H1 (cell line): ENCODE results near the gene FARSB.

ENCODE experiments used
- CREB1 ChIP-seq: IDR thresholded peaks from 2 replicates; pipeline ENCODE4 v1.6.1; 2012; ENCODE audit warnings: inconsistent platforms
- JUN ChIP-seq: IDR thresholded peaks from 2 replicates; pipeline ENCODE4 v1.6.1; 2011; ENCODE audit warnings: low read depth, mild to moderate bottlenecking, improper control_type of control experiment, low read length
- NANOG ChIP-seq: IDR thresholded peaks from 2 replicates; pipeline ENCODE4 v1.6.1; 2011; ENCODE audit warnings: low read length, low read depth, mild to moderate bottlenecking, inconsistent platforms; ENCODE audit not compliant: insufficient read depth, poor library complexity, severe bottlenecking
- RAD21 ChIP-seq, 2 experiments: IDR thresholded peaks in 1 of 2; conservative IDR thresholded peaks in 1 of 2; 2 replicates each; pipeline ENCODE4 v1.6.1; 2011; ENCODE audit warnings: low read depth in 2 of 2, low read length in 2 of 2, improper control_type of control experiment in 1 of 2, inconsistent platforms in 1 of 2, mild to moderate bottlenecking in 1 of 2, moderate library complexity in 1 of 2
- SRF ChIP-seq: IDR thresholded peaks from 2 replicates; pipeline ENCODE4 v1.6.1; 2011; ENCODE audit warnings: mild to moderate bottlenecking, low read depth, low read length, moderate library complexity
- TF ChIP-seq, protein P1 (sequence below), 3 experiments: IDR thresholded peaks; 1 replicate in 2 of 3; 2 replicates in 1 of 3; pipeline versions ENCODE4 v1.5.1 to v1.6.1; 2011; ENCODE audit warnings: low read length in 3 of 3, mild to moderate bottlenecking in 3 of 3, inconsistent platforms in 2 of 3, low read depth in 1 of 3, moderate library complexity in 1 of 3; ENCODE audit not compliant: insufficient read depth in 1 of 3; ENCODE audit errors: control extremely low read depth in 1 of 3

DNA sequence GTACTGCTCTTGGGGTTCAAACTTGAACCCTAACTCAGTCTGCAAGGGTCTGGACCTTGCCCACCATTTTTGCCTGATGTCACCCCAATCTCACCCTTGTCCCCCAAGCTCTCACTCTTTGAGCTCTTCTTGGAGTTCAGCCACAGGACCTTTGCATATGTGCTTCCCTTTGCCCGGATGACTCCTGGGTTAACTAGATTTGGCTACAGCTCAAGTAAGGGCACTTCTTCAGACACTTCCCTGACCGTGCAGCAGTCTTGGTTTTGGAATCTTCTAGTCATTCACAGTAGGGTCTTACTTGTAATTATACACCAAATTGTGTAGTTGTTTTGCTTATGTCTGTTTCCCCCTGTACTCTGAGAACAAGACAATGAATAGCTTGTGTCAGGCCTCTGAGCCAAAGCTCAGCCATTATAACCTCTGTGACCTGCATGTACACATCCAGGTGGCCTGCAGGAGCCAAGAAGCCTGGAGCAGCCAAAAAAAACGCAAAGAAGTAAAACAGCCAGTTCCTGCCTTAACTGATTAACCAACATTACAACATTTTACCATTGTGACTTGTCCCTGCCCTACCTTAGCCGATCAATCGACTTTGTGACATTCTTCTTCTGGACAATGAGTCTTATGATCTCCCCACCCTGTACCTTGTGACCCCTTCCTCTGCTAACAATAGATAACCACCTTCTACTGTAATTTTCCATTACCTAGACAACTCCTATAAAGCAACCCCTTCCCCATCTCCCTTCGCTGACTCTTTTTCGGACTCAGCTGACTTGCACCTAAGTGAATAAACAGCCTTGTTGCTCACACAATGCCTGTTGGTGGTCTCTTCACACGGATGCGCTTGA lies 14.5 kb upstream of the FARSB start:
- TF ChIP-seq, protein P1, sequence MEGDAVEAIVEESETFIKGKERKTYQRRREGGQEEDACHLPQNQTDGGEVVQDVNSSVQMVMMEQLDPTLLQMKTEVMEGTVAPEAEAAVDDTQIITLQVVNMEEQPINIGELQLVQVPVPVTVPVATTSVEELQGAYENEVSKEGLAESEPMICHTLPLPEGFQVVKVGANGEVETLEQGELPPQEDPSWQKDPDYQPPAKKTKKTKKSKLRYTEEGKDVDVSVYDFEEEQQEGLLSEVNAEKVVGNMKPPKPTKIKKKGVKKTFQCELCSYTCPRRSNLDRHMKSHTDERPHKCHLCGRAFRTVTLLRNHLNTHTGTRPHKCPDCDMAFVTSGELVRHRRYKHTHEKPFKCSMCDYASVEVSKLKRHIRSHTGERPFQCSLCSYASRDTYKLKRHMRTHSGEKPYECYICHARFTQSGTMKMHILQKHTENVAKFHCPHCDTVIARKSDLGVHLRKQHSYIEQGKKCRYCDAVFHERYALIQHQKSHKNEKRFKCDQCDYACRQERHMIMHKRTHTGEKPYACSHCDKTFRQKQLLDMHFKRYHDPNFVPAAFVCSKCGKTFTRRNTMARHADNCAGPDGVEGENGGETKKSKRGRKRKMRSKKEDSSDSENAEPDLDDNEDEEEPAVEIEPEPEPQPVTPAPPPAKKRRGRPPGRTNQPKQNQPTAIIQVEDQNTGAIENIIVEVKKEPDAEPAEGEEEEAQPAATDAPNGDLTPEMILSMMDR (IDR thresholded peaks at IDR 0.05; ENCODE audit: control extremely low read depth in 1 of 3, insufficient read depth in 1 of 3, low read depth in 1 of 3, low read length in 3 of 3) = no peak
- TF ChIP-seq SRF (no peak), NANOG (no peak), RAD21 (IDR thresholded peaks at IDR 0.05 in 1 of 2, conservative IDR thresholded peaks at IDR 0.05 in 1 of 2; ENCODE audit: low read depth in 2 of 2, low read length in 2 of 2) (no peak), CREB1 (no peak), JUN (no peak)
